ENCODE data around the gene LEPROT. TPM values are rescaled to one million over a fixed set of nuclear protein-coding genes. Genes with fewer than 3 reads are reported as not detected.

The LEPROT gene
- total and polyA plus RNA-seq, 2 of the 8 experiments (the other 6 are each of a cell fraction or from before 2014, with no cell fraction given): 25.7 to 27.2 TPM

DNA sequence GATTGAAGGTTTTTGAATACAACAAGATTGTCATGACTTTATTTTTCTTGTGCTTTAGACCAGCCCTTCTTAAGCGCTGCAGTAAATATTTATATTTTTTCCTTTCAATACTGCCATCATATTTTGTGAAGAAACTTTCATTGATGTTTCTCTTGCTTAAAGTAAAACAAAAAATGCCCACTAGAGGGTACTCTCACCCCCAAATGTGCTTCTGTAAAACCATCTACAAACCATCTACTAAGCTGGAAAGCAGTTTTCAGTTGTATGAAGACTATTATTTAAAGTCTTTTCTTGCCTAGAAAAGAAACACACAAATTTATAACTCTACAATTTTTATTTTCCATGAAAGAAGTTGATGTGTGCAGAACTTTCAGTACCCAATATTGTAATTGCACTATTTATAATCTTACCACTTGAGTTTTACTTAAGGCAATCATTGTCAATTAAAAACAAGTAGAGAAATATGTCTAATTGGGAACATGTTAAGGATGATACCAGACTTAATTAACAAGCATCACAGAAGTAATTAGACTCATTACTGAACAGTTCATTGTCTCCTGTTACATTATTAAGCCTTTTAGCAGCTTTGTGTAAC, 10.7 kb downstream of the LEPROT start (continued):
- TF ChIP-seq CTCF (IDR thresholded peaks at IDR 0.05; ENCODE audit: control extremely low read depth in 1 of 3, insufficient read depth in 1 of 3, low read depth in 1 of 3, low read length in 3 of 3) (peak in 2 of 3 experiments; percentile 40 to 58; a peak in 2 of 4 replicates), RAD21 (IDR thresholded peaks at IDR 0.05 in 1 of 2, conservative IDR thresholded peaks at IDR 0.05 in 1 of 2; ENCODE audit: low read depth in 2 of 2, low read length in 2 of 2) (peak; percentile 70 to 74), CTBP2 (IDR thresholded peaks at IDR 0.05; ENCODE audit: borderline replicate concordance, insufficient read depth, insufficient read length, low read length) (no peak), NANOG (IDR thresholded peaks at IDR 0.05; ENCODE audit: insufficient read depth, low read depth, low read length, poor library complexity, severe bottlenecking) (no peak)
- TF ChIP-seq, protein P1, sequence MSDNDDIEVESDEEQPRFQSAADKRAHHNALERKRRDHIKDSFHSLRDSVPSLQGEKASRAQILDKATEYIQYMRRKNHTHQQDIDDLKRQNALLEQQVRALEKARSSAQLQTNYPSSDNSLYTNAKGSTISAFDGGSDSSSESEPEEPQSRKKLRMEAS (IDR thresholded peaks at IDR 0.05): no peak

All from H1 (cell line).